KOPT-K1 (cell line): ENCODE results near the gene GPR37.

ENCODE experiments used
- H3K27ac ChIP-seq: fragments of 200-600 bp; sonication (generic); 2 replicates; pipeline ENCODE4 v1.5.1; 2016; ENCODE audit warnings: antibody characterized with exemption, mild to moderate bottlenecking, low read depth, low read length; ENCODE audit not compliant: poor library complexity, severe bottlenecking
- H3K36me3 ChIP-seq: fragments of 200-600 bp; sonication (generic); 2 replicates; pipeline ENCODE4 v1.5.1; 2017; ENCODE audit warnings: antibody characterized with exemption, mild to moderate bottlenecking, low read length, moderate library complexity; ENCODE audit not compliant: insufficient read depth
- H3K9me3 ChIP-seq: fragments of 200-600 bp; sonication (generic); 2 replicates; pipeline ENCODE4 v1.5.1; 2017; ENCODE audit warnings: antibody characterized with exemption, low read length, mild to moderate bottlenecking; ENCODE audit not compliant: insufficient read depth, poor library complexity, severe bottlenecking

The GPR37 gene

GRCh38 chr7:124764847-124765400 is 668 bp downstream of the GPR37 start:
- Histone ChIP-seq H3K9me3 (peaks cover 18% of the 10 kb centered on the region), H3K27ac (no peak overlapping the region), H3K36me3 (no peaks in the 10 kb centered on the region)

- Histone ChIP-seq H3K27ac (no peak overlapping the region), H3K9me3 (peaks cover 18% of the 10 kb centered on the region)
These were observed 1.3 kb downstream of the GPR37 start for GRCh38 chr7:124764051-124764846.

GRCh38 chr7:124762611-124763143 is 2.9 kb downstream of the GPR37 start:
- Histone ChIP-seq H3K27ac (no peak overlapping the region), H3K36me3 (no peaks in the 10 kb centered on the region), H3K9me3 (peaks cover 18% of the 10 kb centered on the region)

More at GRCh38 chr7:124764051-124764846, 1.3 kb downstream of the GPR37 start:
- no peaks in the 10 kb centered on the region for H3K36me3 ChIP-seq

- H3K9me3 ChIP-seq: peaks cover 18% of the 10 kb centered on the region
- H3K36me3 ChIP-seq: no peaks in the 10 kb centered on the region
- H3K27ac ChIP-seq: no peak overlapping the region
These were observed 4.4 kb downstream of the GPR37 start for GRCh38 chr7:124761164-124761715.

GRCh38 chr7:124758327-124758726 is 7.3 kb downstream of the GPR37 start:
- no peak overlapping the region for H3K27ac ChIP-seq
- no peaks in the 10 kb centered on the region for H3K9me3 ChIP-seq
- no peaks in the 10 kb centered on the region for H3K36me3 ChIP-seq

- no peaks in the 10 kb centered on the region for H3K36me3 ChIP-seq
- H3K9me3 ChIP-seq: no peaks in the 10 kb centered on the region
- no peak overlapping the region for H3K27ac ChIP-seq
These were observed 10.9 kb downstream of the GPR37 start for GRCh38 chr7:124754576-124755268.

- Histone ChIP-seq H3K36me3 (no peaks in the 10 kb centered on the region), H3K9me3 (no peaks in the 10 kb centered on the region), H3K27ac (no peak overlapping the region)
These were observed 13.3 kb downstream of the GPR37 start for GRCh38 chr7:124752310-124752709.

GRCh38 chr7:124751027-124751426 is 14.6 kb downstream of the GPR37 start:
- H3K27ac ChIP-seq: no peak overlapping the region
- H3K36me3 ChIP-seq: no peaks in the 10 kb centered on the region
- H3K9me3 ChIP-seq: no peaks in the 10 kb centered on the region

- H3K27ac ChIP-seq: no peak overlapping the region
- H3K9me3 ChIP-seq: no peaks in the 10 kb centered on the region
- no peaks in the 10 kb centered on the region for H3K36me3 ChIP-seq
These were observed 18.5 kb downstream of the GPR37 start for GRCh38 chr7:124747072-124747471.

- no peaks in the 10 kb centered on the region for H3K36me3 ChIP-seq
- H3K27ac ChIP-seq: no peak overlapping the region
- H3K9me3 ChIP-seq: no peaks in the 10 kb centered on the region
These were observed 27.0 kb downstream of the GPR37 start for GRCh38 chr7:124738639-124739038.

- H3K36me3 ChIP-seq: no peaks in the 10 kb centered on the region
- H3K27ac ChIP-seq: no peak overlapping the region
- H3K9me3 ChIP-seq: no peaks in the 10 kb centered on the region
These were observed 27.8 kb downstream of the GPR37 start for GRCh38 chr7:124737760-124738300.

- H3K27ac ChIP-seq: no peak overlapping the region
- H3K9me3 ChIP-seq: no peaks in the 10 kb centered on the region
- H3K36me3 ChIP-seq: no peaks in the 10 kb centered on the region
These were observed 37.0 kb downstream of the GPR37 start for GRCh38 chr7:124728610-124729009.

GRCh38 chr7:124724507-124725192 is 40.9 kb downstream of the GPR37 start:
- Histone ChIP-seq H3K36me3 (no peaks in the 10 kb centered on the region), H3K9me3 (no peaks in the 10 kb centered on the region), H3K27ac (no peak overlapping the region)

GRCh38 chr7:124724079-124724478 is 41.5 kb downstream of the GPR37 start:
- H3K27ac ChIP-seq: no peak overlapping the region
- no peaks in the 10 kb centered on the region for H3K36me3 ChIP-seq
- H3K9me3 ChIP-seq: no peaks in the 10 kb centered on the region
